CD4-positive, alpha-beta T cell treated with Interleukin-12 subunit alpha and Interleukin-12 subunit beta, for 1 hour (primary cell): Measurements from ENCODE around the gene SRRT.

Experiments used
- DNase-seq: peaks from one replicate; pipeline ENCODE4 v3.0.0-alpha.2; 2020

SRRT gene

GRCh38 chr7:100856871-100857282 is 18.0 kb upstream of the SRRT start:
- no peak for DNase-seq

- no peak for DNase-seq
Measured at GRCh38 chr7:100859856-100860255, 15.0 kb upstream of the SRRT start.

GRCh38 chr7:100860702-100861615 is 13.9 kb upstream of the SRRT start:
- no peak for DNase-seq

GRCh38 chr7:100861616-100861985 is 13.3 kb upstream of the SRRT start:
- DNase-seq: no peak

- no peak for DNase-seq
Measured at GRCh38 chr7:100863406-100863950, 11.4 kb upstream of the SRRT start.

GRCh38 chr7:100864263-100864845 is 10.5 kb upstream of the SRRT start:
- no peak for DNase-seq

GRCh38 chr7:100865372-100865911 is 9.5 kb upstream of the SRRT start:
- DNase-seq: no peak

GRCh38 chr7:100865938-100866728 is 8.8 kb upstream of the SRRT start:
- no peak for DNase-seq

GRCh38 chr7:100866729-100867039 is 8.2 kb upstream of the SRRT start:
- DNase-seq: no peak

- DNase-seq: peak; percentile 55
Measured at GRCh38 chr7:100867040-100867775, 7.7 kb upstream of the SRRT start, which contains the start of gene TRIP6. Gene TRIP6 (plus strand): TSS chr7:100867387. CDS start chr7:100867498, 111 bp downstream.

GRCh38 chr7:100867776-100868485 is 7.0 kb upstream of the SRRT start:
- no peak for DNase-seq

GRCh38 chr7:100873599-100874299 is 1.2 kb upstream of the SRRT start:
- no peak for DNase-seq

- DNase-seq: no peak
Measured at GRCh38 chr7:100874300-100874576, 665 bp upstream of the SRRT start.

- no peak for DNase-seq
Measured at GRCh38 chr7:100875356-100875751, 451 bp downstream of the SRRT start.

- no peak for DNase-seq
Measured at GRCh38 chr7:100878013-100878412, 3.1 kb downstream of the SRRT start.

- DNase-seq: no peak
Measured at GRCh38 chr7:100878685-100879084, 3.8 kb downstream of the SRRT start.

GRCh38 chr7:100879685-100880261 is 4.9 kb downstream of the SRRT start:
- no peak for DNase-seq

GRCh38 chr7:100880645-100881044 is 5.7 kb downstream of the SRRT start:
- DNase-seq: no peak

- DNase-seq: no peak
Measured at GRCh38 chr7:100881136-100881535, 6.2 kb downstream of the SRRT start.

- no peak for DNase-seq
Measured at GRCh38 chr7:100882201-100882600, 7.3 kb downstream of the SRRT start.
